ENCODE measurements around the gene CDH20.

Gene CDH20

DNA sequence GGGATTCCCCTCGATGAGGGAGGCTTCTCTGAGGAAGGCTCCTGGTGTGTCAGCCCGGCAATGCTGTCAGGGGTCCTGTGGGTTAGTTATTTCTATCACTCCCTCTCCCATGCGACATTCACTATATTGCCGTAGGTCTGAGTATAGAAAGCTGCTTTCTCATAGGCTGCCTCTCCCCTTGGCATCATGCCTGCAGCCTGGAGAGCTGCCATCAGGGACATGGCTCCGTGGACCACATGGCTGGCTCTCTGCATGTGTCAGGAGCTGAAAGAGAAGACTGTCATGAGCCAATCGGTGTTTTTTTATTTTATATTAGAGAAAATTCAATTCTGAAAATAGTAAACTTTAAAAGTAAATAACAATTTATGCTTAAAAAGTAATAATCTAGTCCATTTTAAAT lies 198.0 kb downstream of the CDH20 start:
- DNase-seq (ENCODE audit: low read depth) = no peak

DNA sequence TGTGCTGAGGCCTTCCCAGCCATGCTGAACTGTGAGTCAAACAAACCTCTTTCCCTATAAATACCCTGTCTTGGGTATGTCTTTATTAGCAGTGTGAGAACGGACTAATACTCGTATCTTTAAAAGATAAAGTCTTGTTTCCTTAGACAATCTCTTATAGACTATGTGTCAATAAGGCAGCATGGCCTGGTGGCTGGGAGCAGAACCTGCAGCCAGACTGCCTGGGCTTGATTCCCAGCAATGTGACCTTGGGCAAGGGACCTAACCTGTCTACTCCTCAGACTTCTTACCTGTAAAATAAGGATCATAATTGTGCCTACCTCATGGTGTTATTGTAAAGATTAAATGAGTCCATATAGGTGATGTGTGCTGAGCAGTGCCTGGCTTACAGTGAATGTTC lies 198.7 kb downstream of the CDH20 start:
- DNase-seq (ENCODE audit: low read depth) = no peak

DNA sequence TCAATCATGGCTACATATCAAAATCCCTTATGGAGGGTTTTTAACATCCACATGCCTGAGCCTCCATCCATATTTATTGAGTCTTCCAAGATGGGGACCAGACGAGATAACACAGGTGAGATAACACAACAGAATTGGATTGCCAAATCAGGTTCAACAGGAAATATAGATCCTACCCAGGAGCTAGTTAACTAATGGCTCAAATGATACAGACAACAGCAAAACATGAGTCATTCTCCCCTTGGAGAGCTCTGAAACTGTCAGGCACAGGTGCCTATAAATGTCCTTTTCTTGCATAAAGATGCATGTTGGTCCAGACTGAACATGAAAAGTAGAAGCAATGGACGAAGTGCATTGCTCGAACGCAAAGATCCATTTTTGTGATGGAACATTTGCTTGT lies 202.2 kb downstream of the CDH20 start:
- no peak for DNase-seq (ENCODE audit: low read depth)

DNA sequence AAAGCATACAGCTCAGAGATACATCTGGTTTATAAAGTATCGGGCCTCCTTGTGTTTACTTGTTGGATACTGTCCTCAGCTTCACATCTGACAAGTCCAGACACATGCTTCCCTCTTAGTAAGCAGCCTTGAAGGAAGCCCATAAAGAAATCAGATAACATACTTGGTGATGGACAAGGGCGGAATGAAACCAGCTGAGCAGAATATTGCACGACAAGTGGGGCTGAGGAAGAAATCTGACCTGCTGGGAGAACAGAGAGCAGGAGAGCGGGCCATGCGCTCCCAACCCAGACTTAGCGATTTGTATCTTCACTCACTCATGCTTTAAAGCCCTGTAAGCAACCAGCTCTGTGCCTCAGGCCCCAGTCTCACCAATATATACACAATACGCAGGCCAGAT lies 208.4 kb downstream of the CDH20 start:
- DNase-seq (ENCODE audit: low read depth) = no peak

DNA sequence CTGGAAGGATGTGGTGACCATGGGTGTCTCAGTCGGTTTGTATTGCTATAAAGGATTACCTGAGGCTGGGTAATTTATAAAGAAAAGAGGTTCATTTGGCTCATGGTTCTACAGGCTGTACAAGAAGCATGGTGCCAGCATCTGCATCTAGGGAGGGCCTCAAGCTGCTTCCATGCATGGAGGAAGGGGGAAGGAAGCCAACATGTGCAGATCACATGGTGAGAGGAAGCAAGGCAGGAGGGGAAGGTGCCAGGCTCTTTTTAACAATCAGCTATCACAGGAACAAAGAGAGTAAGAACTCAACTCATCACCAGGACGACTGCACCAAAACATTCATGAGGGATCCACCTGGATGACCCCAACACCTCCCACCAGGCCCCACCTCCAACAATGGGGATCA lies 209.4 kb downstream of the CDH20 start:
- DNase-seq (ENCODE audit: low read depth) = no peak

DNA sequence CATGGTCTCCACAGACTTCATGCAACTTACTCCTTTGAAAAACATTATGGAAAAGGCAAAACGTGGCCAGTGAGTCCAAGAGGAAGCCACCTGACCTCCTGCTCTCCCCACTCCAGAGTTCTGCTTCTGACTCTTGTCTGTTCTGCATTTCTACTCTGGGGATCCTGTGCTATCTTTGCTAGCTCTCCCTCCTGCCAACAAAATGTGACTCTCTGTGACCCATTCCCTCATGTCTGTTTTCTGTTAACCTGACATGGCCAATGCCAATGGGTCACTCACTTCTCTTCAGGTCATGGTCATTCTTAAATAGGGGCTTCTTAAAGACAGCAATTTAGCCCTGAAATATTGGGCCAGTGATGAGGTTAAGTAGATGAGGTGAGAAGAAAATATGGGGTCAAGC lies 210.3 kb downstream of the CDH20 start:
- DNase-seq (ENCODE audit: low read depth) = no peak

DNA sequence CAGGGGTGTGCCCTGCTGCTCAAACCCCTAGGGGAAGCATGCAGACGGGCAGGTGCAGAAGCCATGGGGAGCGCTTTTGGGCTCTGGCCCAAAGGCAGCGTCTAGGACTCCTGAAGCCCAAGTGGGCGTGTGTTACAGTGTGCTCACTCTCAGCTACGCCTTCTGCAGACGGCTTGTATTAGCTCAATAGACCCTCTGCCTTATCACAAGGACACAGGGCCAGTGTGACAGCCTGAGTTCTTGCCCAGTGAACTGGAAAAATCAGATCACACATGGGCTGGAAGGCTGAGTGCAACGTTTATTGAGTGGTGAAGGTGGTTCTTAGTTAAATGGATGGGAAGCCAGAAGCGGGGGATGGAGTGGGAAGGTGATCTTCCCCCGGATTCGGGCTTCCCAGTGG lies 210.9 kb downstream of the CDH20 start:
- no peak for DNase-seq (ENCODE audit: low read depth)

DNA sequence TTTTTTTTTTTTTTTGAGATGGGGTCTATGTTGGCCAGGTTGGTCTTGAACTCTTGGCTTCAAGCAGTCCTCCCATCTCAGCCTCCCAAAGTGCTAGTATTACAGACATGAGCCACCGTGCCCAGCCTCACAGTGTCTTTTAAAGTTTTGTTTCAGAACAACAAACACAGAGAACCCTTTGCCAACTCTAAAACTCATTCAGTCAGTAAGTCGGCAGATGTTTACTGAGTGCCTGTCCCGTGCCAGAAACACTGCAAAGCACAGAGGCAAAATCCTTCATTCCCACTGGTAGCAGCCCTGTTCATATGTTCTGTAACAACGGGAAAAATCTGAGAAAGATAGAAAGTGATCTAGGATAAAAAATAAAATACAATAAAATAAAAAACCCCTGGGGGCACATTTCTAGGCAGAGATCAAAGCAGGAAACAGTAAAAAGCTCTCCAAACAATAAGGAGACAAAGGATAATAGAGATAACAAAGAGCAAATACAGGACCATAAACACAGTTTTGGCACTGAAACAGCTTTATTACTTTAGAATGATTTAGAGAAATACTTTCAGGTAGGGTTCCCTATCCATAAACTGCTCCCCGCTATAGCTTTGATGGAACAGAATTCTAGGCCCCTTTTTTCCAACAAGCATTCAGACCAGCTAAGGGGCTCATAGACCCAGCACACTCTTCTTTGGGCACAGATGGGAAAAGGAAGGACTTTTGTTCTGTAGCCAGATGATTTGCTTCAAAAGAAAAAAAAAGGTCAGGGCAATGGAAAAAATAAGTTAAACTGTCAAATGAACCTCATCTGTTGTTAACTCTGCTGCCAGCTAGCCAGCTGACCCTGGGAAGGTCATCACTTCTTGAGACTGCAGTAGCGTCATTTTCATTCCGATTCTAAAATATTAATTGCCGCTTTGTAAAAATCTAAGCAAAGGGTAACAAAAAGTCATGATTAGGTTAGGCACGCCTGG lies 212.3 kb downstream of the CDH20 start:
- DNase-seq (ENCODE audit: low read depth) = no peak

DNA sequence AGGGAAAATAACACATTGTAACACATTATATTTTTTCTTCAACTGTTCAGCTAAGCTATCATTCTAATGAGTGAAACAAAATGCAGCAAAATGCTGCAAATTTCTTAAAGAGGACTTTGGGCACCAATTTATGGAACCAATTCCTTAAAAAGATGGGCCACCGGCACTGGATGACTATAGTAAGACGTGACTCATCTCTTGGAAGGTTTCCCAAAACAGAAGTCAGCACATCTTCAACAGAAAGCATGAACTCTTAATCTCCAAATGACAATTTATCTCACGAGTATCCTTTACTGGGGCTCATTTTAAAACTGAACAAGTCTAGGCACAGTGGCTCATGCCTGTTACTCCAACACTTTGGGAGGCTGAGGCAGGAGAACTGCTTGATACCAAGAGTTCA lies 213.4 kb downstream of the CDH20 start:
- no peak for DNase-seq (ENCODE audit: low read depth)

DNA sequence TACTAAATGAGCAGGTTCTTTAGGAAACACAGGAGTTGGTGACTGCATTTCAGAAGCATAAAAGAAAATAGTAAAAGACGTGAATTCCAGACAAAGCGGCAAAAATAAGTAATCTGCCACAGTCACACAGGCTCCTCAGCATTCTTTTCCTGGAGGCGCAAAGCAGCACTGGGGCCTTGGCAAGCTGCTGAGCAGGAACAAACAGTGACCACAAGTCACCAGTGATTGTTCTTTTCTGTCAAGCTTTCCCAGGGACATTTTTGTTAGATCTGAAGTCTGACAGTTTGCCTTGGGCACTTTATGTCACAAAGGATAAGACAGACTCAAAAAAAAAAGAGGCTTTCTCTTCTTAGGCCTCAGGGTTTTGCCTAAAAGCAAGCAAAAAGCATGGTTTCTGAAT lies 216.2 kb downstream of the CDH20 start:
- DNase-seq (ENCODE audit: low read depth) = no peak

DNA sequence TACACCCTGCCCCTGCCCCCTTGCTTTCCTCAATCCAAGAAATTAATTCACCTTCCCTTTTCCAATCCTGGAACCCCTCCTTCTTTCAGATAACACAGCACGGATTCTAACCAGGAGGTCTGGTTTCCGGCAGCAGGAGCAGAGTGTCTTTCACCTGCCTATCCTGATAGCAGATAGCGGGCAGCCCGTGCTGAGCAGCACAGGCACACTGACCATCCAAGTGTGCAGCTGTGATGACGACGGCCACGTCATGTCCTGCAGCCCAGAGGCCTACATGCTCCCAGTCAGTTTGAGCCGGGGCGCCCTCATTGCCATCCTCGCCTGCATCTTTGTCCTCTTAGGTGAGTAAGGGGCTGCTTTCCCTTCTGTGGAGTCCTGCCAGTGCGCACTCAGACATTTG lies 216.7 kb downstream of the CDH20 start:
- no peak for DNase-seq (ENCODE audit: low read depth)

DNA sequence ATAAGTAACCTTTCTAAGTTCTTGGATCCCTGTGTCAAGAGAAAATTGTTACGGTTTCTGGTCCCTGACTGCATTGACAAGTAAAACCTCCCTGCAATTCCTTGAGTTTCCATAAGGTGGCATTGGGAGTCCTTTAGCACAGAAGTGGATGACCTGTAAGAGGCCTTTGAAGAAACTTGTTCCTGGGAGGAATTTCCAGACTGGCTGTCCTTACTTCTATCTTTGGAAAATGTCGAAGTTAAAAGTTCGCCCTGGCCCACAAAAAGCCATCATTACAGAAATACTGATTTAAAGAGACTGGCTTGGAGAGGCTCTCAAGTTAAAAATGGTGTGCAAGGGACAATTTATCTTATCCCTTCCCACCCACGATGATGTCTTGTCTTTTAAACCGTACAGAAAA lies 218.4 kb downstream of the CDH20 start:
- no peak for DNase-seq (ENCODE audit: low read depth)

DNA sequence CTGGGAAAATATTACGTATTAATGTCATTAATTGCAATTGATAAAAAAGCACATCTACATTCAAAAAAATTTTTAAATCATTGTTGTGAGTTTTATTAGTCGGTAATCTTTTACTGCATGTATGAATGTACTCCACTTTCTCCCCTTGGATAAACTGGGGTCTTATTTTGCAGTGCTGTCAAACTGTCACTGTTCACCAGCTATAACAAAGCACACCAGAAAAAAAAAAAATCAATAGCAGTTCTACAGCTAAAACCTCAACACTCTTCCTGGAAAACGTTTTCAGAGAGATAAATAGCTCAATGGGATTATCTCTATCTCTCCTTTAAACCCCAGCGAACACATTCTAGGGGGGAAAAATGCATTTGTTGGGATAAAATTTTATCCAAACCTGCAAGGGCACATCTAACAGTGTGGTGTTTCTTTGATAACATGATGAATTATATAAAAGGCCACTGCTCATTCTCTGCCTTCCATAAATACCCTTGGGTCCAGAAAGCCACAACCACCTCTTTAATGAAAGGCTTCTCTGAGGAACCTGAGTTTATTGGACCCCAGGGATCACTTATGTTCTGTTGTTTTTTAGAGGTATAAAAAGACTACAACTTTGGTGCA lies 219.9 kb downstream of the CDH20 start:
- no peak for DNase-seq (ENCODE audit: low read depth)

DNA sequence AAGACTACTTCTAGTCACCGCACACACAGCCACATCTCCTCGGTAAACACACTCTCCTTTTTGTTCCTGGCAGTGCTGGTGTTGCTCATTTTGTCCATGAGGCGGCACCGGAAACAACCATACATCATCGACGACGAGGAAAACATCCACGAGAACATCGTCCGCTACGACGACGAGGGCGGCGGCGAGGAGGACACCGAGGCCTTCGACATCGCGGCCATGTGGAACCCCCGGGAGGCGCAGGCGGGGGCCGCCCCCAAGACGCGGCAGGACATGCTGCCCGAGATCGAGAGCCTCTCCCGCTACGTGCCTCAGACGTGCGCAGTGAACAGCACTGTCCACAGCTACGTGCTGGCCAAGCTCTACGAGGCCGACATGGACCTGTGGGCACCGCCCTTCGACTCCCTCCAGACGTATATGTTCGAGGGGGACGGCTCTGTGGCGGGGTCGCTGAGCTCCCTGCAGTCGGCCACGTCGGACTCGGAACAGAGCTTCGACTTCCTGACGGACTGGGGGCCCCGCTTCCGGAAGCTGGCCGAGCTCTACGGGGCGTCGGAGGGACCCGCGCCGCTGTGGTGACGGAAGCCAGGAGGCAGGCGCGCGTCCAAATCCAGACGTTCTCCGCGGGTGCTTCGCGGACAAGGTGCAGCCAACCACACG lies 221.0 kb downstream of the CDH20 start:
- no peak for DNase-seq (ENCODE audit: low read depth)

DNA sequence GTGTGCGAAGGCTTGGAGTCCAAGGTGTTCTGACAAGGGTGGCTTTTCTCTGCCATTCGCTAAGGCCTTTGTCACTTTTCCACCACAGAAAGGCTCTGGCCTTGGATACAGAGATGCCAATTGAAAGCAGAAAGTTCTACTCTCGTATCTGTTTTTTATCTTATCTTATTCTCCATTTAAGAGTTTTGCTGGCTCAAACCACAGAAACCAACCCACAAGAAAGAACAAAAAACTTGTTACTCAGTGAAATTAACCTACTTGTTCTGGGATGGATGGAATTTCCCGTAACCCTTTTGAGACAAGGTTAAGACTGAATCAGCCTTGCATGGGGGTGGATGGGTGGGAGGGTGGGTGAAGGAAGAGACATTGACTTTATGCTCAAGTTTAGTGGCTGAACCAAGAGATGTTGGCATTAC lies 221.7 kb downstream of the CDH20 start:
- DNase-seq (ENCODE audit: low read depth) = no peak

DNA sequence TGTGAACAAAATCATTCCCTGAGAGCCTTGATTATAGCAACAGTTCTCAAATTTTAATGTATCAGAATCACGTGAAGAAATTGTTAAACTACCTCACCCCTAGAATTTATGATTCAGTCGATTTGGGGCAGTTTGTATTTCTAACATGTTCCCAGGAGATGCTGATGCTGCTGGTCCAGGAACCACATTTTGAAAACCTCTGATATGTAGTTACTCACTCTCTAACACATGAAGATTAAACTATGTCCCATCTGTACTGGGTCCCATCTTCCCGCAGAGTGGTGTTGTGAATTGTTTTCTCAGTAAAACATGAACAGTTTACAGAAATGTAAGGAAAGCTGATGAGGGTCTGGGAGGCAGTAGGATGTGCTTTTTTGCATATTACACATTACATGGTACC lies 223.1 kb downstream of the CDH20 start:
- DNase-seq (ENCODE audit: low read depth) = no peak

DNA sequence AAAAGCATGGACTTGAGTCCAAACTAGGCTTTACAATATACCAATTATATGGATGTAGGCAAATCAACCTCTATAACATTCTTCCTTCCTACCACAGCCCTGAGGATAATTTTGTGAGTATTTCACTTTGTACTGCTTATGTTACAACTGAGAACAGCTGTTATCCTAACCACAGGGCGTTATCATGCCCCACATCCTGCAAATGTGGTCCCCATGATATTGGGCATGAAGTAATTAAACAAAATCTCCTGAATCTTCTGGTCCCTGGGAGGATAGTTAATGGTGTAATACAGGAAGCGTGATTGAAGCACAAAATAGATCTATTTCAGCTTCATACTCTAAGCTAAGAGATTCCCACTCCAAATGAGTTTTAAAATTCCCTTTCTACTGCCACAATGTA lies 223.6 kb downstream of the CDH20 start:
- DNase-seq (ENCODE audit: low read depth) = no peak

DNA sequence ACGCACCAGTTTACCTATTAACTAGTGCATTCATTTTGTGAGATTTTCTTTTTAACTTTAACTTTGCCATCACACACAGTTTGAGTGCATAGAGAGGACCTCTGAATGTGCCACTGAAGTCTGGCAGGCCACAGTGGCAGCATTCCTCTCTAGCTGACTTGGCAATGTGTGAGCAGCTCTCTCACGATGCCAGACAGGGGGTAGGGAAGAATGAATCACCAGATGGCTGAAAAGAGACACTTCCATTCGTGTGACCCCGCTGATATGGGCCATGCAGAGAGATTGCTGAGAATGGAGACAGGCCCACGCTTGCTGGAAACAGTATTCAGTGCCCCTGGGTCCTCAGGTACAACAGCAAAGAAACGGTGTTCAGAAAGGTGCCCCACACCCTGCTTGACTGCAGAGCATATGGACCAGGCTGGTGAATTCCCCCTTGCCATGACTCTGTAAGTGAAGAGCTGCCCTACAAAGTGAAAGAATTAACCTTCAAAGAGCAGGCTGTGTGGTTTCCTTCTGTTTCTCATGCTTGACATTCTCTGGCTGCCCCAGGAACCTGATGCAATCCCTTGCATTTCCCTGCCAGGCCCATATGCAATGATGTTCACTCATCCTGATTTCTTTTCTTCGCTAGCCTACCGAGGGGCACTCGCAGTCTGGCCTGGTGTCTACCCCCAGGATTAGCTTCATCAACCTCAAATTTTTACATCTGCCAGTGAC lies 236.1 kb downstream of the CDH20 start:
- no peak for DNase-seq (ENCODE audit: low read depth)

DNA sequence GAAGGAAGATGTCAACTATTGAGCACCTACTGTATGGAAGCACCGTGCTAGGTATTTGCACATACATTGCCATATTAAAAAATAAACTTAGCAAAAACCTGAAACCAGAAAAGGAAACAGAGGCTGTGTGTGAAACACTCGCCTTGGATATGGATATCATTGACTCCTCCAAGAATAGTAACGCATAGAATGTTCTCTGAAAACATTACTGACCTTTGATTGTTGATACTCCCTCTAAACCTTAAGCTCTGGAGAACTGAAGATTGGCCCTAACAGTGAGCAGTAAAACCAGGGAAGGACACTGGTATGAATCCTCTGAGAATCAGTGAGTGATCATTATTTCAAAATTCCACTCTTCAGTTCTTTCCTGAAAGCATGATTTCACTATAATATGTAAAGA lies 236.8 kb downstream of the CDH20 start:
- DNase-seq (ENCODE audit: low read depth) = no peak

DNA sequence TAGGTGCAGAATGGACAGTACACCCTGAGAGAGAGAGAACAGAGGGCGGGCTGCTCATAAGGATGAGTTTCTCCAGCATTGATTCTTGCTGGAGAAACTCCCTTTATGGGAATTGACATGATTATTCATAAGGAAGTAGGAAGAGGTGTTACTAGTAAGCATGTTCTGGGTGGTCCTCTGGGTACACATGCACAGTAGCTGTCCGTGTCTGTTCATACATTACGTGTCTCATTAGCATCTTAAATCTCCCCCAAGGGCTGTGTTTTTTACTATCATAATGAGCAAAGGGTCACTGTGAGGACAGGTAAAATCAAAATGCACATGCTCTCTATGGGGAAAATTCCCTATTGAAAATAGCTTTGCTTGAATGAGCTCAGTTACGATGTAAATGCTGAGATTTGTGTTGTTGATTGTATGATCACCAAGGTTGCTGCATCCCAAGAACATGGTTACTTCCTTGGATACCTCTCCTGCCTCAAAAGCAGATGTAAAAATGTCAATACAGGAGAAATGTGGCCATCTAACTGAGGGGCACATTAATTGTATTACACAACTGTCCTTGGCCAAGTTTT lies 238.9 kb downstream of the CDH20 start:
- no peak for DNase-seq (ENCODE audit: low read depth)

DNA sequence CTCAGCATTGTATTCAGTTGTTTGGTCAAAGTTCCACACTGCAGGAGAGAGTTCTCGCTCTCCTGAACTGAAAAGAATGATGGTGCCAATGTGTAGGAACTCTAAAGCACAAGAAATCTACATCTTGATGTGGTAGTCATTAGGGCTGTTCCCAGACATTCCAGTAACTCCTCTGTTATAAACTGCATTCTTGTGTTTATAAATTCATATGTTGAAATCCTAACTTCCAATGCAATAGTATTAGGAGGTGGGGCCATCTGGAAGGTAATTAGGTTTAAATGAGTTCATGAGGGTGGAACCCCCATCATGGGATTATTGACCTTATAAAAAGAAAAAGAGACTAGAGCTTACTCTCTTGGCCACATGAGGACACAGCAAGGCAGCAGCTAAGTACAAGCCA lies 239.6 kb downstream of the CDH20 start:
- DNase-seq (ENCODE audit: low read depth) = no peak

DNA sequence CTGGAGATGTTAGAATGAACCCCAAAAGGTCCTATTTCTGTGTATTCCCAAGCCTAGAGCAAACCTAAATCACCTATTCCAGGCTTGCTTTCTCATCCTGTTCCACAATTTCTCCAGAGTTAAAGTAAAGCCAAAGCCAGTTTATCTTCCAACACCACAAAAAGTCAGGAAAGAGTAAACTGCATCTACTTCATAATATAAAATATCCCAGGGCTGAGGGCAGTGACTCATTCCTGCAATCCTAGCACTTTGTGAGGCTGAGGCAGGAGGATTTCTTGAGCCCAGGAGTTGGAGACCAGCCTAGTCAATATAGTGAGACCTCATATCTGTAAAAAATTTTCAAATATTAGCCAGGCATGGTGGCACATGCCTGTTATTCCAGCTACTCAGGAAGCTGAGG lies 241.4 kb downstream of the CDH20 start:
- DNase-seq (ENCODE audit: low read depth) = no peak

Measured in activated T-helper 1 cell treated with Interleukin-2 at 50 U/mL for 16 hours (primary cell).